ENCODE data around the gene AMELX. TPM values are rescaled to one million over a fixed set of nuclear protein-coding genes. Genes with fewer than 3 reads are reported as not detected.

The AMELX gene
- total RNA-seq, 4 donors from 2014 or later = not detected

DNA sequence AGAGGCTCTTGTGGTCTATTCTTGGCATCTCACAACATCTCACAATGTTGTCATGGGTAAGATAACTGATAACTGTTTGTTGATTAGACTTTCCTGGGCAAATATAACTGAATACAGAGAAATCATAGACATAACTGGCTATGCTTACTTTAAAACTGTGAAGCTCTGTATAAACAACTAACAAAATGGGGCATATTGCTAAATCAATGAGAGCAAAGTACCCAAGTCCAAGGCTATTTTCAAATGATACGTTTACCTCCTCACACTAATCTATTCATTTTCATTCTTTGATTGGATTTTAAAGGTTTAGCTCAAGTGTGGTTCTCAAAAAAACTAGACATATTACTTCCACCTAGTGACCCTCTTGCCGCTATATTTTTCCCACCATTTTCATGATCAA, 38.6 kb downstream of the AMELX start:
- no peaks in the 10 kb centered on the region for H3K9me3 ChIP-seq
- H3K4me3 ChIP-seq = no peak overlapping the region
- no peak overlapping the region for H3K27ac ChIP-seq (replicated peaks in 1 of 4)
- intact Hi-C loops (cut with DNase I) = no loop called here
- no peaks in the 10 kb centered on the region for H3K36me3 ChIP-seq
- no peaks in the 10 kb centered on the region for H3K27me3 ChIP-seq
- TF ChIP-seq, protein P1, sequence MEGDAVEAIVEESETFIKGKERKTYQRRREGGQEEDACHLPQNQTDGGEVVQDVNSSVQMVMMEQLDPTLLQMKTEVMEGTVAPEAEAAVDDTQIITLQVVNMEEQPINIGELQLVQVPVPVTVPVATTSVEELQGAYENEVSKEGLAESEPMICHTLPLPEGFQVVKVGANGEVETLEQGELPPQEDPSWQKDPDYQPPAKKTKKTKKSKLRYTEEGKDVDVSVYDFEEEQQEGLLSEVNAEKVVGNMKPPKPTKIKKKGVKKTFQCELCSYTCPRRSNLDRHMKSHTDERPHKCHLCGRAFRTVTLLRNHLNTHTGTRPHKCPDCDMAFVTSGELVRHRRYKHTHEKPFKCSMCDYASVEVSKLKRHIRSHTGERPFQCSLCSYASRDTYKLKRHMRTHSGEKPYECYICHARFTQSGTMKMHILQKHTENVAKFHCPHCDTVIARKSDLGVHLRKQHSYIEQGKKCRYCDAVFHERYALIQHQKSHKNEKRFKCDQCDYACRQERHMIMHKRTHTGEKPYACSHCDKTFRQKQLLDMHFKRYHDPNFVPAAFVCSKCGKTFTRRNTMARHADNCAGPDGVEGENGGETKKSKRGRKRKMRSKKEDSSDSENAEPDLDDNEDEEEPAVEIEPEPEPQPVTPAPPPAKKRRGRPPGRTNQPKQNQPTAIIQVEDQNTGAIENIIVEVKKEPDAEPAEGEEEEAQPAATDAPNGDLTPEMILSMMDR (IDR thresholded peaks at IDR 0.05) = no peak
- TF ChIP-seq POLR2A (IDR thresholded peaks at IDR 0.05; ENCODE audit: low read depth) (no peak), POLR2AphosphoS5 (IDR thresholded peaks at IDR 0.05) (no peak), EP300 (IDR thresholded peaks at IDR 0.05) (no peak)
- WGBS = 66% methylated on average over 2 of the region's 2 CpGs
- H3K4me1 ChIP-seq = peaks cover 0 to 8% (median 0%) of the 10 kb centered on the region in 4 donors
- no peak for DNase-seq (ENCODE audit: extremely low spot score)

DNA sequence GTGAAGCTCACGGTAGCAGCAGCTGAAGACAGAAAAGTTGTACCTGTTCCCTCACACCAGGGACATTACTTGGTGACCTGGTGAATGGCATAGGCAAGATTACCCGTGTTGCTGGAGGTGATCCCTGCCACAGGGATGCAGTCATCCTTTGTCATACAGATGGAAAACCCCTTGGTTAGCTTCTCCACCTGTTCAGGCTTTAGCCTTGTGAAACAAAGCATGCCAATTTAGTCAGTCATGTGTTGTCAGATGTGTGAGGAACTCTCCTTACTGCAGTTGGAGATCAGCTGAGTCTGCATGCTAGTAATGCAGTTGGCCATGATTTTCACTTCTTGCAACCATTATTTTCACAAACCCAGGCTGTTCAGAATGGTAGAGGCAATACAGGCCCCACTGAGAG, 41.0 kb downstream of the AMELX start:
- intact Hi-C loops (cut with DNase I) = no loop called here

DNA sequence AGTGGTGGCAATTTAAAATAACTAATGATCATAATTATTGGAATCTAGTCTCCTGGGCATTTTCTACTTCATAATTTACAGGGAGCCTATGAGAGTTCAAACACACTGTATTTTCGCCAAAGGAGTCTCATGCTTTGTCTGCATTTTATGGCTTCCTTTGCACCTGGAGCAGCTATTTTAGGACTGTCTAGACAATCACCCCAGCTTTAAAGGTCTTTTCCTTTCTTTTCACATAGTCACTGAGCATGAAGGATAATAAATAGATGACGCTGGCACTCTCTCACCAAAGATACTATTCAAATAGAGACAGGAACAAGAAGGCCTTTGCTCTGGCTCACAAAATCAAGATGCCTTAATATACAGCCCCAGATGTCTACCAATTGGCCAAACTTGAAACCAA, 43.0 kb downstream of the AMELX start:
- intact Hi-C loops (cut with DNase I) = no loop called here
- Histone ChIP-seq H3K4me1 (peaks cover 0 to under 1% (median under 1%) of the 10 kb centered on the region in 4 donors), H3K36me3 (no peaks in the 10 kb centered on the region), H3K27me3 (no peaks in the 10 kb centered on the region), H3K27ac (replicated peaks in 1 of 4) (no peak overlapping the region), H3K9me3 (no peaks in the 10 kb centered on the region), H3K4me3 (no peak overlapping the region)
- TF ChIP-seq POLR2A (IDR thresholded peaks at IDR 0.05; ENCODE audit: low read depth) = no peak
- no peak for TF ChIP-seq POLR2AphosphoS5 (IDR thresholded peaks at IDR 0.05)
- TF ChIP-seq, protein P1 (IDR thresholded peaks at IDR 0.05) = no peak
- TF ChIP-seq EP300 (IDR thresholded peaks at IDR 0.05) = no peak
- DNase-seq (ENCODE audit: extremely low spot score) = no peak
- WGBS = 67% methylated on average over 2 of the region's 2 CpGs

More for the DNA sequence above, 41.0 kb downstream of the AMELX start:
- Histone ChIP-seq H3K27me3 (no peaks in the 10 kb centered on the region), H3K4me1 (peaks cover 0 to 6% (median 0%) of the 10 kb centered on the region in 4 donors), H3K27ac (replicated peaks in 1 of 4) (no peak overlapping the region), H3K36me3 (no peaks in the 10 kb centered on the region), H3K9me3 (no peaks in the 10 kb centered on the region), H3K4me3 (no peak overlapping the region)
- TF ChIP-seq EP300 (IDR thresholded peaks at IDR 0.05) (no peak), POLR2A (IDR thresholded peaks at IDR 0.05; ENCODE audit: low read depth) (no peak), POLR2AphosphoS5 (IDR thresholded peaks at IDR 0.05) (no peak)
- TF ChIP-seq, protein P1 (IDR thresholded peaks at IDR 0.05) = no peak
- WGBS = 75% methylated on average over 2 of the region's 2 CpGs
- DNase-seq (ENCODE audit: extremely low spot score) = no peak

DNA sequence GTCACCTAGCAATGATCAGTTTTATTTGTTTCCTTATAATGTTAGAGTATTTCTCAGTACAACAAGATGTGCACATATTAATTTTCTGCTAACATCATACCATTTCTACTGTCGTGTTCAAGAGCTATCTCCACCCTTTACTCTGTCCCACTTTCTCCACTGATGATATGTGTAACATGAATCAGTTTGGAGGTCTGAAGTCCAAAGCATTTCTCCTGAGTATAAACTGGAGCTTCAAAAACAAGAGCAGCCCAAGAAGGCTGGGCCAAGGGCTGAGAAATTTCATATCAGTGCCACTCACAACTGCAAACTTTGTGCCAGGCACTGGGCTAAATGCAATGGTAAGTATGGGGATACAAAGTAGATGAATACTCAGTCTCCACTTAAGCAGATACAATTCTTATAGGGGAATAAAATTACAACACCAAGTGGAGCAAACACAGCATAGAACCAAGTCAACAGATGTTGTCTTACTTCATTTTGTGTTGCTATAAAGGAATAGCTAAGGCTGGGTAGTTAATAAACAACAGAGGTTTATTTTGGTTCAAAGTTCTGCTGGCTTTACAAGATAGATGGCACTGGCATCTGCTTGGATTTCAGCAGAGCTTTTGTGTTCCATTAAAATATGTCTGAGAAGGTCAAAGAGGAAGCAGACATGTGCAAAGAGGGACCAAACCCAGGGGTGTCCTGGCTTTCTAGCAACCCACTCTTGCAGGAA, 44.2 kb downstream of the AMELX start:
- Histone ChIP-seq H3K4me3 (no peak overlapping the region), H3K4me1 (peaks cover 0 to 11% (median 5%) of the 10 kb centered on the region in 4 donors), H3K36me3 (no peaks in the 10 kb centered on the region), H3K27ac (replicated peaks in 1 of 4) (no peak overlapping the region), H3K9me3 (no peaks in the 10 kb centered on the region), H3K27me3 (no peaks in the 10 kb centered on the region)
- WGBS = 42% methylated on average over 1 of the region's 1 CpG
- DNase-seq (ENCODE audit: extremely low spot score) = no peak
- TF ChIP-seq POLR2A (IDR thresholded peaks at IDR 0.05; ENCODE audit: low read depth) (no peak), POLR2AphosphoS5 (IDR thresholded peaks at IDR 0.05) (no peak), EP300 (IDR thresholded peaks at IDR 0.05) (no peak)
- TF ChIP-seq, protein P1 (IDR thresholded peaks at IDR 0.05) = no peak
- intact Hi-C loops (cut with DNase I) = no loop called here
